Left lung (tissue), 10 donors: Measurements from ENCODE around the gene EGF. TPM values are rescaled to one million over a fixed set of nuclear protein-coding genes. Genes with fewer than 3 reads are reported as not detected.

Experiments
- ATAC-seq: fragments of 200-7000 bp; cut with Tn5 transposase; one replicate; pipeline ENCODE4 v1.9.1; 2020; ENCODE audit warnings: moderate library complexity
- DNase-seq, 4 donors: peaks; one replicate each; pipeline ENCODE4 v3.0.0-alpha.2; 2013 to 2020
- H3K27ac ChIP-seq, 2 donors: fragments of 200-600 bp; sonication (generic) in 1 of 2; one replicate each; pipeline versions ENCODE4 v1.5.0 to v1.8.0; 2020 to 2021
- H3K27me3 ChIP-seq, 2 donors: fragments of 200-600 bp; sonication (generic) in 1 of 2; one replicate each; pipeline versions ENCODE4 v1.5.0 to v1.8.0; 2020 to 2021
- H3K36me3 ChIP-seq, 2 donors: fragments of 200-600 bp; sonication (generic) in 1 of 2; one replicate each; pipeline versions ENCODE4 v1.5.0 to v1.8.0; 2020 to 2021
- H3K4me1 ChIP-seq, 2 donors: fragments of 200-600 bp; one replicate each; pipeline ENCODE4 v1.8.0; 2021
- H3K4me3 ChIP-seq, 2 donors: fragments of 200-600 bp; sonication (generic) in 1 of 2; one replicate each; pipeline versions ENCODE4 v1.5.0 to v1.8.0; 2020 to 2021; ENCODE audit warnings: mild to moderate bottlenecking in 1 of 2
- H3K9me3 ChIP-seq, 2 donors: fragments of 200-600 bp; sonication (generic) in 1 of 2; one replicate each; pipeline versions ENCODE4 v1.5.0 to v1.8.0; 2020 to 2021
- CTCF ChIP-seq, 2 donors: fragments of 200-600 bp; sonication (generic) in 1 of 2; IDR thresholded peaks; one replicate each; pipeline versions ENCODE4 v1.5.0 to v1.8.0; 2021; ENCODE audit warnings: antibody characterized with exemption in 2 of 2
- intact Hi-C, 2 donors: fragments of 100-400 bp; cut with DNase I; formaldehyde crosslinking; loops; one replicate each; pipeline versions ENCODE4 v1.11.2 to v1.14.2; 2022
- polyA plus RNA-seq, 6 donors: library from polyadenylated mRNA; unstranded; fragments of 120-200 nt; gene quantifications; one replicate each; pipeline ENCODE4 v1.2.1, GENCODE V29; 2013; ENCODE audit not compliant: insufficient read length in 6 of 6
- total RNA-seq, 2 donors: library from RNA; stranded (reverse); fragmentation: NEBNext Ultra II Directional; extraction: Animal tissue kit (Norgen Biotek cat#: 25700); gene quantifications; one replicate each; pipeline ENCODE4 v1.2.1, GENCODE V29; 2021
- donor health status: DM: no; HTN: yes; CAD: no.
- donor health status: DM: no; HTN: no; CAD: no.

The EGF gene
- total and polyA plus RNA-seq, 8 donors, result 0.45 to 4.3 (median 1.0) TPM

- ATAC-seq (peak; percentile 66), DNase-seq (no peak)
- no peaks in the 10 kb centered on the region for H3K9me3 ChIP-seq
- H3K27ac ChIP-seq, result no peak overlapping the region
- H3K4me3 ChIP-seq, result no peak overlapping the region
- H3K4me1 ChIP-seq, result peaks cover 0 to 5% of the 10 kb centered on the region in 2 donors
- no peaks in the 10 kb centered on the region for H3K36me3 ChIP-seq
- H3K27me3 ChIP-seq, result no peaks in the 10 kb centered on the region
- TF ChIP-seq CTCF (IDR thresholded peaks at IDR 0.05), result no peak
- intact Hi-C loops, result no loop called here
Observed at GRCh38 chr4:110055158-110055768, 142.6 kb downstream of the EGF start.

- intact Hi-C loops, result no loop called here
- Histone ChIP-seq H3K9me3 (no peaks in the 10 kb centered on the region), H3K36me3 (no peaks in the 10 kb centered on the region), H3K27me3 (no peaks in the 10 kb centered on the region), H3K4me1 (peaks cover 0 to 5% of the 10 kb centered on the region in 2 donors), H3K27ac (no peak overlapping the region), H3K4me3 (no peak overlapping the region)
- ATAC-seq (peak; percentile 67), DNase-seq (no peak)
- no peak for TF ChIP-seq CTCF (IDR thresholded peaks at IDR 0.05)
Observed at GRCh38 chr4:110058677-110059076, 146.0 kb downstream of the EGF start.

GRCh38 chr4:110059556-110060191, 147.0 kb downstream of the EGF start:
- no peak overlapping the region for H3K4me3 ChIP-seq
- H3K27ac ChIP-seq, result no peak overlapping the region
- no peak for TF ChIP-seq CTCF (IDR thresholded peaks at IDR 0.05)
- peak; percentile 39 for ATAC-seq
- peaks cover 0 to 5% of the 10 kb centered on the region in 2 donors for H3K4me1 ChIP-seq
- H3K36me3 ChIP-seq, result no peaks in the 10 kb centered on the region
- intact Hi-C loops, result no loop called here
- H3K27me3 ChIP-seq, result no peaks in the 10 kb centered on the region
- H3K9me3 ChIP-seq, result no peaks in the 10 kb centered on the region
- DNase-seq, result no peak

- no peaks in the 10 kb centered on the region for H3K27me3 ChIP-seq
- intact Hi-C loops, result no loop called here
- no peak for TF ChIP-seq CTCF (IDR thresholded peaks at IDR 0.05)
- H3K9me3 ChIP-seq, result no peaks in the 10 kb centered on the region
- ATAC-seq (no peak), DNase-seq (no peak)
- no peak overlapping the region for H3K4me3 ChIP-seq
- H3K36me3 ChIP-seq, result no peaks in the 10 kb centered on the region
- H3K27ac ChIP-seq, result no peak overlapping the region
- H3K4me1 ChIP-seq, result peaks cover 0 to 5% of the 10 kb centered on the region in 2 donors
Observed at GRCh38 chr4:110061076-110061475, 148.4 kb downstream of the EGF start.

Other genes starting within 250 kb of the EGF start
- 10 to 100 TPM; 15.9 to 28.6 TPM for gene CASP6, start 209.4 kb upstream of the EGF start, total RNA-seq
- 10 to 100 TPM; 40.2 to 53.4 (median 45.0) TPM for gene CASP6, start 209.4 kb upstream of the EGF start, polyA plus RNA-seq
- gene PLA2G12A, start 182.8 kb upstream of the EGF start, total RNA-seq, result 10 to 100 TPM; 28.2 to 58.4 TPM
- 10 to 100 TPM; 20.6 to 39.8 (median 32.2) TPM for gene PLA2G12A, start 182.8 kb upstream of the EGF start, polyA plus RNA-seq
- gene CFI, start 110.9 kb upstream of the EGF start, total RNA-seq, result 100 to 1,000 TPM in 1 of 2 donors, 10 to 100 TPM in 1; 66.8 to 115 TPM
- gene CFI, start 110.9 kb upstream of the EGF start, polyA plus RNA-seq, result 100 to 1,000 TPM in 2 of 6 donors, 10 to 100 TPM in 4; 72.0 to 114 (median 93.8) TPM
- 10 to 100 TPM; 11.2 to 15.3 TPM for gene GAR1, start 97.1 kb upstream of the EGF start, total RNA-seq
- gene GAR1, start 97.1 kb upstream of the EGF start, polyA plus RNA-seq, result 10 to 100 TPM; 31.6 to 39.6 (median 35.7) TPM
- under 1 TPM; 0.23 to 0.24 TPM for gene RRH, start 84.9 kb upstream of the EGF start, total RNA-seq
- under 1 TPM; 0.47 to 0.89 (median 0.55) TPM for gene RRH, start 84.9 kb upstream of the EGF start, polyA plus RNA-seq
- under 1 TPM; 0.12 to 0.18 TPM for gene LRIT3, start 64.8 kb upstream of the EGF start, total RNA-seq
- under 1 TPM; 0.37 to 0.73 (median 0.46) TPM for gene LRIT3, start 64.8 kb upstream of the EGF start, polyA plus RNA-seq